HG03469 (cell line): ENCODE data around the gene MLANA.
A peak's percentile ranks its signal among the peaks of the same experiment; 100 is the strongest.

Experiments used
- ATAC-seq: cut with Tn5 transposase; IDR thresholded peaks from one replicate; pipeline ENCODE4 v1.9.1; 2021; ENCODE audit warnings: mild to moderate bottlenecking, moderate library complexity, moderate number of reproducible peaks; ENCODE audit not compliant: unreplicated experiment

The MLANA gene

GRCh38 chr9:5897851-5898250, 7.2 kb downstream of the MLANA start:
- no peak for ATAC-seq

DNA sequence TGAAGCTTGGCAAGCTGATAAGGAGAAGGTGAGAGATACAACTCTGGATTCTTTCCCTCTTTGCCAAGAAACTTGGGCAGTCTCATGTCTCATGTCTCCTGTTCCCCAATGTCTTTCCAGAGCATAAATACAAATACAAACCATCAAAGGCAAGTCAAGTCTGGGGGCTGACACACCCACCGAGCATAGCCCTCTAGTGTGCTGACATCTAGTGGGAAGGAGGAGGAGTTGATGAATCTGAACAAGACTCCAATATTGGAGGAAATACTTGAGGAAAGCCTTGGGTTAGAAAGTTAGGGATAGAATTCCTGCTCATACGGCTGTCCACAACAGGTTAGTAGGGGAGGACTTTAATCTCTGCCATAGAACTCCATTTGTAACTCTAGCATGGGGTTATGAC, 8.6 kb downstream of the MLANA start:
- no peak for ATAC-seq

DNA sequence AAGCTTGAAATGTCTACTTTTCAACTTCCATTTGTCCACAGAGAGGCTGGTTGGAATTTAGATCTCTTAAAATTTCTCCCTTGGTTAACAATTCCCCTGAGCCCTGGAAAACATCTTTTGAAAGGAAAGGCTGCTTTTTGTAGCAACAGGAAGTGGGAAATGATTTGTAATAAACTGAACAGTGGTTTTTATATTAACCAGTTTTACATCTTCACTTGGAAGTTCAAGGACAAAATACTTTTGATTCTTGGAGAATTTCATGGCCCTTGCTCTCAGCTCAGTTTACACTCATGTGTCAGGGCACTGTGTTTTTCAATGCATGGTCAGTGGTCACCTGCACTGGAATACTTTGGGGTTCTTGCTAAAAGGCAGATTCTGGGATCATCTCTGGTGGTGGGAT, 9.9 kb downstream of the MLANA start:
- ATAC-seq = no peak

DNA sequence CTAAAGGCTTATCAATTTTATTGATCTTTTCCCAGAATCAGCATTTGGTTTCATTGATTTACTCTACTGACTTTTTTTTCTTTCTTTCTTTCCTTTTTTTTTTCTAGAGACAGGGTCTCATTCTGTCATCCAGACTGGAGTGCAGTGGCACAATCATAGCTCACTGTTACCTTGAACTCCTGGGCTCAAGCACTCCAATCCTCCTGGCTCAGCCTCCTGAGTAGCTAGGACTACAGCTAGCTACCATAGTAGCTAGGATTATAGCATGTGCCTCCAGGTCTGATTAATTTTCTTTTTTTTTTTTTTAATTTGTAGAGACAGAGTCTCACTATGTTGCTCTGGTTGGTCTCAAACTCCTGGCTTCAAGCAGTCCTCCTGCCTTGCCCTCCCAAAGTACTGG, 11.7 kb downstream of the MLANA start:
- no peak for ATAC-seq

DNA sequence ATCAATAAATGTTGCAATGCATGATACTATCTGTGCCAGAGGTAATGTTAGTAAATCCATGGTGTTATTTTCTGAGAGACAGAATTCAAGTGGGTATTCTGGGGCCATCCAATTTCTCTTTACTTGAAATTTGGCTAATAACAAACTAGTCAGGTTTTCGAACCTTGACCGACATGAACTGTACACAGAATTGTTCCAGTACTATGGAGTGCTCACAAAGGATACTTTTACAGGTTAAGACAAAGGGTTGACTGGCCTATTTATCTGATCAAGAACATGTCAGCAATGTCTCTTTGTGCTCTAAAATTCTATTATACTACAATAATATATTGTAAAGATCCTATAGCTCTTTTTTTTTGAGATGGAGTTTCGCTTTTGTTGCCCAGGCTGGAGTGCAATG, 18.2 kb downstream of the MLANA start:
- no peak for ATAC-seq

DNA sequence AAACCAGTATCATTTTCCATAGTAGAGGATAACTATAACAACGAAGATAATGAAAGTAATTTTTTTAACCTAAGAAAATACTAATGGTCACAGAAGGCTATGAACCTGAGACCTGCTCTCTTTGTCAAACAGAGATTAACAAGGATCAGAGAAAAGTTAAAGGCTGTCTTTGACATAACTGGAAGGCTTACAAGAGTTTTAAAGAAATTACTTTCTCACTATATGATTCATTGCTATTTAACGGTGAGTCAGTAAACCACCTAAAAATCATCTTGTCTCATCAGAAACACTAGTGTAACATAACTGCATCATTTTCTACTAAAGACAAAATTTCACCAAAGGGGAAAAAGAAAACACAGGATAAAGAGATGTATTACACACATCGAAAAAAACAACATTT, 19.3 kb downstream of the MLANA start:
- ATAC-seq = no peak

- no peak for ATAC-seq
Observed at GRCh38 chr9:5910413-5911057, 19.8 kb downstream of the MLANA start.

- no peak for ATAC-seq
Observed at GRCh38 chr9:5915438-5915837, 24.7 kb downstream of the MLANA start.

DNA sequence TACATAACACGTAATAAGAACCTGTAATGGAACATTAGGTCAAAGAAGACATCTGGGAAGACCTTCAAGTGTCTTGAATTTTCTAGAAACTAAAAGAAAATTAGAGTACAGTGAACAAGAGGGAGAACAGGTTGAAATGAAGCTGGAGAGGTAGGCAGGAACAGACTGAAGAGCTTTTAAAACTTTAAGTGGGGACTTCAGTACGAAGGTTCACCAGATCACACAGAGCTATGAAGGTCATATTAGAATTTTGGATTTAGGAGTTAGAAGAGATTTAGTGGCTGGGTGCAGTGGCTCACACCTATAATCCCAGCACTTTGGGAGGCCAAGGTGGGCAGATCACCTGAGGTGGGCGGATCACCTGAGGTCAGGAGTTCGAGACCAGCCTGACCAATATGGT, 26.6 kb downstream of the MLANA start:
- no peak for ATAC-seq

- no peak for ATAC-seq
Observed at GRCh38 chr9:5917888-5918287, 27.2 kb downstream of the MLANA start.

GRCh38 chr9:5918460-5918859, 27.8 kb downstream of the MLANA start:
- no peak for ATAC-seq

DNA sequence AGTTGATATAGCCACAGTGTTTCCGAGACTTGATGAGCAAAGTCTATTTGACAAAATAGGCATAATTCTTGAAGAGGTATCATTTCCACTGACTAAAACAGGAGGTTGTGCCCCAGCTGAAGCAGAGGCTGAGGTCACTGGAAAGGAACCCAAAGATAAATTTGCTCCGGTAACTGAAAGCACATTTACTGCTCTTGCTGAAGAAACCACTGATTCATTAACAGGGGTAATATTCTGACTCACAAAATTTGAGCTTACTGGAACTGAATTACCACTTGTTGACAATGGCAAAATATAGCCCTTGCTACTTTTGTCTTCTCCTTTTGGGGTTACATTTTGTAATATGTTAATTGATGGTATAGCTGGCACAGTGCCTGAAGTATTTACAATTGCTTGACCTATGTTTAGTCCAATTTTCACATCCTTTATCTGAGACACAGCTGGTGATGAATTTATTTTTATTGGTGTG, 30.2 kb downstream of the MLANA start:
- ATAC-seq = peak; percentile 84

DNA sequence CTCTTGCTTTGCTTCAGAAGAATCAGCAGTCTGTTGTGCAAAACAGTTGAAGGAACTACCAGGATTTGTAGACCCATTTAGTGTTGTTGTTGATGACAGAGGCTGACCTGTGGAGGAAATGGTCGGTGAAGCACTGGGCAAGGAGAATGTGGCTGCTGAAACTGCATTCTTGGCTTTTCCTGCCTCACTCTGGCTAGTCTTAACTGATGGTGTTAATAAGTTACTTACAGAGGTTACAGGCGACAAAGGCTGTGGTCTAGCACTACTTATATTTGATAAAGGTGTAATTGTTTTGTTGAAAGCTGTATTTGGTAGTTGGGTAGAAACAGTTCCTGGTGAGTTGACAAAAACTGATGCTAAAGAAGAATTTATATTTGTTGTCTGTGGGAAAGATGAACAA, 31.5 kb downstream of the MLANA start:
- no peak for ATAC-seq

DNA sequence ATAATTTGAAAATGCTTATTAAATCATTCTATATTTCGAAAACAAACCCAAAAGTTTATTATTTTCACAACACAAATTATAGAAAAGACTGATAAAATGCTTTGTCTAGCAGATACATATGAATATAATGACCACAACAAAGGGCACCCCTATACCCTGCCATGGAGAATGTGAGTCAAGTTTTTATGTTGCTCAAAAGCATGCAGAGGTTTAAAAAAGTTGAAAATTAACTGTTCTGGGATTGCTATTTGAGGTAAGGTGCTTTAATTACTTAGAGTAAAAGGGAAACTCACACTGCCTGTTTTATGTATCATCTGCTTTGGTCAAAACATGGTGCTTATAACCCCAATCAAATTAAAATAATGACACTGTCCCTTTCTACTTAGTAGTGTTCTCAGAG, 41.0 kb downstream of the MLANA start:
- no peak for ATAC-seq

GRCh38 chr9:5938449-5938848, 47.8 kb downstream of the MLANA start:
- ATAC-seq = no peak

- ATAC-seq = no peak
Observed at GRCh38 chr9:5939530-5939929, 48.8 kb downstream of the MLANA start.

DNA sequence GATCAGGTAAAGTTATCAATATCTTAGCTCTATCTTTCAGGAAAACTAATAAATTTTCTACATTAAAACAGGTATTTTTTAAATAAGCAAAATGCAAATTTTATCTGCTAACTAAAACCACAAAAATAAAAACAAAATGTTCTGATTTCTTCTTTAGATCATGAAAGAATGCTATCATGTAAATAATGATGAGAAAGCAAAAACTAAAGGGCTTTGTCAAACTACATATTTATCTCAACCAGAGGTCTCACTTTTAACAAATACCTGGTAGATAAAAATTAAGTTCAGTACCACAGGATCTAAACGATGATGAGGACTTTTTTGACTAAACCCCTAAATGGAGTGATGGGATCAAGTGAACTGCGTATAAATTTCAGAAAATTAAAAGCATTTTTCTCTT, 50.5 kb downstream of the MLANA start:
- ATAC-seq = no peak

DNA sequence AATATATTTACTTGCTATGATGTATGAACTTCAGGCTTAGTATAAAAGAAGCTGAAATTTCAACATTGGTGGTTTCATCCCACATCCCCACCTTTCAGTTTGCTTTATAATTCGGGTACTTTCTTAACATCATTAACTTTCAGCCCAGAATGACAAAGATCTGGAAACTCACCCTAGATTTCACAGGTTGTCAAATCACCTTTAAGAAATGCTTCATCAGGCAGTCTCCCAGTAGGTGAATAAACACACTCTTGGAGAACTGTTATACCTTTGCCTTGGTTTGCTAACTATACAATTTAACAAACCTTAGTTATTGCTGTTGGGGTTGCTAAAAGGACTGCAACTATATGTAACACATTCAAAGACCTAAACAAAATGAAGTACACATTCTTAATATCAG, 54.4 kb downstream of the MLANA start:
- no peak for ATAC-seq

- no peak for ATAC-seq
Observed at GRCh38 chr9:5947912-5948311, 57.2 kb downstream of the MLANA start.

DNA sequence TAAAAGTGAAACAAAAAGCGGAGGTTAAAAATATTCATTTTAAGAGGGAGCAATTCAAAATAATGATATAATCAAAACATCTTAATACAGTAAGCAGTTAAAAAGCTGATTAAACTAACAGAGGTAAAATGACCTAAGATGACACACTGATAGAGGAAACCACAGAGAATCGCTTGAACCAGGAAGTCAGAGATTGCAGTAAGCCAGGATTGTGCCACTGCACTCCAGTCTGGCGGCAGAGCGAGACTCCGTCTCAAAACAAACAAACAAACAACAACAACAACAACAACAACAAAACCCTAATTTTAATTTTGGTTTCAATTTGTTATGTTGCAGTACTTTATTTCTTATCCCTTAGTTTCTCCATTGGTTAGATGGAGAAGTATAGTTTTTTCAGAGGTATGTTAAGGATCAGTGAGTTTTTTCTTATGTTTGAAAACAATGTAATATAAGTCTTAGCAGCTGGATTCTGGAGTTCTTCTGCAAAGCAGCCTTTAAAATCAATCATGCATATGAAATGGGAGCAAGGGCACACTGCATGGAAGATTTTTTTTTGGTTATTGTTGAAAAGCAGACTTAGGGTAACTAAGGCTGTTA, 58.5 kb downstream of the MLANA start:
- ATAC-seq = peak; percentile 65

- no peak for ATAC-seq
Observed at GRCh38 chr9:5950261-5950660, 59.6 kb downstream of the MLANA start.

GRCh38 chr9:5951686-5952211, 61.1 kb downstream of the MLANA start:
- ATAC-seq = no peak
